ENCODE data around the gene PRKX.
"Not testable (repeated sequence)": the region's sequence is repeated elsewhere in the genome, so short reads cannot be mapped to it uniquely, and the experiment has no call there.

PRKX gene

GRCh38 chrX:3713225-3713936 is at the start of gene PRKX:
TSS of gene PRKX (minus strand) at chrX:3713649. CDS start at chrX:3713253, 396 bp downstream.
- DNase-seq (ENCODE audit: low spot score) = peak; percentile 94
- in situ Hi-C loops (cut with MboI; ENCODE audit: low pct_unique_long_range_greater_than_20kb, low sequenced_read_pairs, unreplicated experiment) = loop anchor here (10.0 kb wide), 1 partner anchor 91 kb away; no protein-coding TSS in a partner anchor
- TF ChIP-seq CTCF (IDR thresholded peaks at IDR 0.05; ENCODE audit: extremely low read depth, insufficient read depth, missing control alignments) = no peak

GRCh38 chrX:3763111-3763510 is 49.7 kb upstream of the PRKX start:
- TF ChIP-seq CTCF (IDR thresholded peaks at IDR 0.05; ENCODE audit: extremely low read depth, insufficient read depth, missing control alignments) = no peak
- no peak for DNase-seq (ENCODE audit: low spot score)
- in situ Hi-C loops (cut with MboI; ENCODE audit: low pct_unique_long_range_greater_than_20kb, low sequenced_read_pairs, unreplicated experiment) = no loop called here

GRCh38 chrX:3757510-3758025 is 44.1 kb upstream of the PRKX start:
- DNase-seq (ENCODE audit: low spot score) = no peak
- in situ Hi-C loops (cut with MboI; ENCODE audit: low pct_unique_long_range_greater_than_20kb, low sequenced_read_pairs, unreplicated experiment) = no loop called here
- TF ChIP-seq CTCF (IDR thresholded peaks at IDR 0.05; ENCODE audit: extremely low read depth, insufficient read depth, missing control alignments) = no peak

GRCh38 chrX:3748052-3748559 is 34.7 kb upstream of the PRKX start:
- no peak for DNase-seq (ENCODE audit: low spot score)
- no peak for TF ChIP-seq CTCF (IDR thresholded peaks at IDR 0.05; ENCODE audit: extremely low read depth, insufficient read depth, missing control alignments)
- in situ Hi-C loops (cut with MboI; ENCODE audit: low pct_unique_long_range_greater_than_20kb, low sequenced_read_pairs, unreplicated experiment) = loop anchor here (25.0 kb wide), 1 partner anchor 111 kb away; no protein-coding TSS in a partner anchor

- no peak for DNase-seq (ENCODE audit: low spot score)
- in situ Hi-C loops (cut with MboI; ENCODE audit: low pct_unique_long_range_greater_than_20kb, low sequenced_read_pairs, unreplicated experiment) = loop anchor here (25.0 kb wide), 1 partner anchor 107 kb away; no protein-coding TSS in a partner anchor
- no peak for TF ChIP-seq CTCF (IDR thresholded peaks at IDR 0.05; ENCODE audit: extremely low read depth, insufficient read depth, missing control alignments)
These were observed 30.5 kb upstream of the PRKX start for GRCh38 chrX:3743801-3744439.

- in situ Hi-C loops (cut with MboI; ENCODE audit: low pct_unique_long_range_greater_than_20kb, low sequenced_read_pairs, unreplicated experiment) = loop anchor here (25.0 kb wide), 1 partner anchor 104 kb away; no protein-coding TSS in a partner anchor
These were observed 27.5 kb upstream of the PRKX start for GRCh38 chrX:3740946-3741345.

More at GRCh38 chrX:3740946-3741345, 27.5 kb upstream of the PRKX start:
- DNase-seq (ENCODE audit: low spot score) = not testable (repeated sequence)

Data from GM13977 (cell line).